ENCODE results near the gene MRPL51.
"Not testable (repeated sequence)": the region's sequence is repeated elsewhere in the genome, so short reads cannot be mapped to it uniquely, and the experiment has no call there.

MRPL51 gene

GRCh38 chr12:6489449-6489848, 3.6 kb downstream of the MRPL51 start:
- in situ Hi-C loops (cut with MboI; ENCODE audit: low sequenced_read_pairs), result no loop called here

GRCh38 chr12:6488240-6488639, 4.8 kb downstream of the MRPL51 start:
- in situ Hi-C loops (cut with MboI; ENCODE audit: low sequenced_read_pairs), result no loop called here

DNA sequence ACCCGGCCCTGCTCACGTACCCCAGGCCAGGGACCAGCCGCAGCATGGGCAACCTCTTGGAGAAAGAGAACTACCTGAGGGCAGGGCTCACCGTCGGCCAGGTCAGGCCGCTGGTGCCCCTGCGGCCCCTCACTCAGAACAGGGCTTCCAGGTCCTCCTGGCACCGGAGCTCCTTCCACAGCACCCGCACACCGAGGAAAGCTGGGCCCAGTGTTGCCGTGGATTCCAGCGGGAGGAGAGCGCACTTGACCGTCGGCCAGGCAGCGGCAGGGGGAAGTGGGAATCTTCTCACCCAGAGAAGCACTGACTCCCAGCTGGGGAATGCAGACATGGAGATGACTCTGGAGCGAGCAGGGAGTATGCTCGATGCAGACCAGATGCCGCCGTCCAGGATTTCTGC, 14.6 kb downstream of the MRPL51 start:
- in situ Hi-C loops (cut with MboI; ENCODE audit: low sequenced_read_pairs), result no loop called here

- in situ Hi-C loops (cut with MboI; ENCODE audit: low sequenced_read_pairs), result not testable (repeated sequence)
Measured at GRCh38 chr12:6477601-6478377, 15.3 kb downstream of the MRPL51 start.

GRCh38 chr12:6476489-6476888, 16.6 kb downstream of the MRPL51 start:
- in situ Hi-C loops (cut with MboI; ENCODE audit: low sequenced_read_pairs), result no loop called here

DNA sequence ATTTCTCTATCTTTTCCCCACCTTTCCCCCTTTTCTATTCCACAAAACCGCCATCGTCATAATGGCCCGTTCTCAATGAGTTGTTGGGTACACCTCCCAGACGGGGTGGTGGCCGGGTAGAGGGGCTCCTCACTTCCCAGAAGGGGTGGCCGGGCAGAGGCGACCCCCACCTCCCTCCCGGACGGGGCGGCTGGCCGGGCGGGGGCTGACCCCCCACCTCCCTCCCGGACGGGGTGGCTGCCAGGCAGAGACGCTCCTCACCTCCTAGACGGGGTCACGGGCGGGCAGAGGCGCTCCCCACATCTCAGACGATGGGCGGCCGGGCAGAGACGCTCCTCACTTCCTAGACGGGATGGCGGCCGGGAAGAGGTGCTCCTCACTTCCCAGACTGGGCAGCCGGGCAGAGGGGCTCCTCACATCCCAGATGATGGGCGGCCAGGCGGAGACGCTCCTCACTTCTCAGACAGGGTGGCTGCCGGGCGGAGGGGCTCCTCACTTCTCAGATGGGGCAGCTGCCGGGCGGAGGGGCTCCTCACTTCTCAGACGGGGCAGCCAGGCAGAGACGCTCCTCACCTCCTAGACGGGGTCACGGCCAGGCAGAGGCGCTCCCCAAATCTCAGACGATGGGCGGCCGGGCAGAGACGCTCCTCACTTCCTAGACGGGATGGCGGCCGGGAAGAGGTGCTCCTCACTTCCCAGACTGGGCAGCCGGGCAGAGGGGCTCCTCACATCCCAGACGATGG, 17.7 kb downstream of the MRPL51 start:
- in situ Hi-C loops (cut with MboI; ENCODE audit: low sequenced_read_pairs), result not testable (repeated sequence)

DNA sequence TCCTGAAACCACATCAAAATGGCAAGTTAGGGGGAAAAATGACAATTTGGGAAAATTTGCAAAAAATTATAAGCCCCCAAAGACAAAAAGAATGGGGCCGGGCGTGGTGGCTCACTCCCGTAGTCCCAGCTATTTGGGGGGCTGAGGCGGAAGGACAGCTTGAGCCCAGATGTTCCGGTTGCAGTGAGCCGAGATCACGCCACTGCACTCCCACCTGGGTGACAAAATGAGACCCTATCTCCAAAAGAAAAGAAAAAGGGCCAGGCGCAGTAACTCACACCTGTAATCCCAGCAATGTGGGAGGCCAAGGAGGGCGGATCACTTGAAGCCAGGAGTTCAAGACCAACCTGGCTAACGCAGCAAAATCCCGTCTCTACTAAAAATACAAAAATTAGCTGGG, 20.6 kb downstream of the MRPL51 start:
- in situ Hi-C loops (cut with MboI; ENCODE audit: low sequenced_read_pairs), result no loop called here

GRCh38 chr12:6471989-6472360, 21.1 kb downstream of the MRPL51 start:
- in situ Hi-C loops (cut with MboI; ENCODE audit: low sequenced_read_pairs), result no loop called here

GRCh38 chr12:6470375-6471163, 22.5 kb downstream of the MRPL51 start, which contains the start of gene VAMP1:
VAMP1 (minus strand) TSS chr12:6470677; CDS start chr12:6470531, 146 bp downstream.
- in situ Hi-C loops (cut with MboI; ENCODE audit: low sequenced_read_pairs), result no loop called here

GRCh38 chr12:6469609-6470374, 23.3 kb downstream of the MRPL51 start:
- in situ Hi-C loops (cut with MboI; ENCODE audit: low sequenced_read_pairs), result no loop called here

DNA sequence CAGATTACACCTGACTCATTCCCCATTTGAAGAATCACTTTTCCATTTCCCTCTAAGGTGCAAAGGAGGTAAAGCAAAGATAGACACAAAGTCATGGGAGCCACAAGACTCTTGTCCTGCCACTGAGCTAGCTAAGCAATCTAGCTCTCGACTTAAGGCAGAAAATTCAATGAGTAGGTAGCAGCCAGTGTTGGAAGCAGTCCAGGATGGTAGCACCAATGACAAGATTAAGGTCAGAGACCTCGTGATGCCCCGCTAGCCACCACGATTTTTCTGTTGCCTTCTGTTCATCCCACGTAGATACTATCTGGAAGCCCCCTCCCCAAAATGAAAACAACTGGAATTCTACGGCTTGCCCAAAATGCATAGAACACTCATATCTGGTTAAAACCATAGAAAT, 24.0 kb downstream of the MRPL51 start:
- in situ Hi-C loops (cut with MboI; ENCODE audit: low sequenced_read_pairs), result no loop called here

DNA sequence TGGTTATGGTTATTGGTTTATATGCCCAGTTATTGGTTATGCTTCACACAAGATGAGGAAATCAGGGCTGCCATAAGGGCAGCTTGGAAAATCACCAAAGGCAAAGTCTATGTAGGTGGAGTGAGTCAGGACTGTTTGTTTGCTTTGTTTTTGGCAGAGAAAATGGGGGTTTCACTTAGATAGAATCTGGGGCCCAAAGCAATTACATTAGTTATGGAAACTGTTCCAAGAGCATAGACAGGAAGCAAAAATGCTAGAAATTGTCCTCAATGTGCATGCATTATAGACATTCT, 24.8 kb downstream of the MRPL51 start:
- in situ Hi-C loops (cut with MboI; ENCODE audit: low sequenced_read_pairs), result no loop called here

DNA sequence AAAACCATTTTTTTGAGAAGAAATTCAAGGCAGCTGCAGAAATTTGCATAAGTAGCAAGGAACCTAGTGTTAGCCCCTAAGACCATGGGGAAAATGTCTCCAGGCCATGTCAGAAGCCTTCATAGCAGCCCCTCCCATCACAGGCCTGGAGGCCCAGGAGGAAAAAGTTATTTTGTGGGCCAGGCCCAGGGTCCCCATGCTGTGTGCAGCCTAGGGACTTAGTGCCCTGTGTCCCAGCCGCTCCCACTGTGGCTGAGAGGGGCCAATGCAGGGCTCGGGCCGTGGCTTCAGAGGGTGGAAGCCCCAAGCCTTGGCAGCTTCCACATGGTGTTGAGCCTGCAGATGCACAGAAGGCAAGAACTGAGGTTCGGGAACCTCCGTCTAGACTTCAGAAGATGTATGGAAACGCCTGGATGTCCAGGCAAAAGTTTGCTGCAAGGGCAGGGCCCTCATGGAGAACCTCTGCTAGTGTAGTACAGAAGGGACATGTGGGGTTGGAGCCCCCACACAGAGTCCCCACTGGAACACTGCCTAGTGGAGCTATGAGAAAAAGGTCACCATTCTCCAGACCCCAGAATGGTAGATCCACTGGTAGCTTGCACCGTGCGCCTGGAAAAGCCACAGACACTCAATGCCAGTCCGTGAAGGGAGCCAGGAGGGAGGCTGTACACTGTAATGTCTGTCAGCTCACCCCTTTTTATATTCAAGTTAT, 25.3 kb downstream of the MRPL51 start:
- in situ Hi-C loops (cut with MboI; ENCODE audit: low sequenced_read_pairs), result not testable (repeated sequence)

- in situ Hi-C loops (cut with MboI; ENCODE audit: low sequenced_read_pairs), result not testable (repeated sequence)
Measured at GRCh38 chr12:6466751-6467150, 26.3 kb downstream of the MRPL51 start.

DNA sequence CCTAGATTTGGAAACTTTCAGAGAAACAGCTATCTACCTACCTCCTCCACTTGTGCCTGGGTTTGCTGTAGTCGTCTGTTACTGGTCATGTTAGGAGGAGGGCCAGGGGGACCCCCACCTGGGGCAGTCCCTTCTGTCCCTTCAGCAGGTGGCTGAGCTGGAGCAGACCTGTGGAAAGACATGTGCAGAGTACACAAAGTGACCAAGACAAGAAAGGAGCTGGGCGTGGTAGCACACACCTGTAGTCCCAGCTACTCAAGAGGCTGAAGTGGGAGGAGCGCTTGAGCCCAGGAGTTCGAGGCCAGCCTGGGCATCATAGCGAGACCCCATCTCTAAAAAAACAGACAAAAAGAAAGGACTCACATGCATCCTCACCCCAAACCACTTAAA, 26.9 kb downstream of the MRPL51 start:
- in situ Hi-C loops (cut with MboI; ENCODE audit: low sequenced_read_pairs), result no loop called here

DNA sequence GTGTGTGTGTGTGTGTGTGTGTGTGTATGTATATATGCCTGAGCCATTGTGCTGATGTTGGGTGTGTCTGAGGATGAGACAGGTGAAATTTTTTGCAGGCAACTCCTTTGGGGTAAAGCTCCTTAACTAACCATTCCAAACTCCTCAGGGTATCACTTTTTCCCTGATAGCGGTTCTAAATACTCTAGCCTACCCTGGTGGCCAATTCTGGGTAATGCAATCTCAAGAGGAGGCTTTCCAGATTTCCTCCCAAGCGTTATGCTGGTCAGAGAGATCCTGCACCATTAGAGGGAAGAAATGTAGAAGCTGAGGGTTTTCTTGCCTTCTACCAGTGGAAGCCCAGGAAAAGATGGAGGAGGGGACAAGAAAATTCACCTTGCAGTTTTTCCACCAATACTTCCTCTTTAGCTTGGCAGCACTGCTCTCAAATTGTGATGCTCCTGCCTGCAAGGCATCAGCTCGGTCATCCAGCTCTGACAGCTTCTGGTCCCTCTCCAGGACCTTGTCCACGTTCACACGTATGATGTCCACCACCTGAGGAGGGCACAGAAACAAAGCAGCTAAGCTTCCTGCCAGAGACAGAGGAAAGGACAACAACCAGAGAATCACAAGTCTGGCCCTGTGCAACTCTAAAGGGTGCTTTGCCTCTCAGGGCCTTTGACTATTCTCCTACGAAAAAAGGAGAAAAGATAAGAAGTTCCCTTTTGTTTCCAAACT, 27.4 kb downstream of the MRPL51 start:
- in situ Hi-C loops (cut with MboI; ENCODE audit: low sequenced_read_pairs), result no loop called here

DNA sequence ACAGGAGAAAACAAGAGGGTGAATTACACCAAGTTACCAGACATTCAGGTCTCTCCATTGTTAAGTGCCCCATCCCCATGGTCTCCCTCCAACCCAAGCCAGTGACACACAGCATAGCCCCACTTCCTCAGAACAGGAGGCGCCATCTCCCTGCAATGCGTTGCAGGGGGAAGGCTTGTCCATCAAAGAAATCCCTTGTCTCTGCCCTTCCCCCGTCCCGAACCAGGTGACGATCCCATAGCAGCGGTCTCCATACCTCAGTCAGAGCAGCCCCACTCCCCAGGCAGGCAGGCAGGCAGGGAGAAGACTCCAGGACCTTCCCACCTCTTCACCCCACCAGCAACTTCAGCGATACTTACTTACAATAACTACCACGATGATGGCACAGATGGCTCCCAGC, 28.5 kb downstream of the MRPL51 start:
- in situ Hi-C loops (cut with MboI; ENCODE audit: low sequenced_read_pairs), result no loop called here

GRCh38 chr12:6463858-6464257, 29.2 kb downstream of the MRPL51 start:
- in situ Hi-C loops (cut with MboI; ENCODE audit: low sequenced_read_pairs), result no loop called here

DNA sequence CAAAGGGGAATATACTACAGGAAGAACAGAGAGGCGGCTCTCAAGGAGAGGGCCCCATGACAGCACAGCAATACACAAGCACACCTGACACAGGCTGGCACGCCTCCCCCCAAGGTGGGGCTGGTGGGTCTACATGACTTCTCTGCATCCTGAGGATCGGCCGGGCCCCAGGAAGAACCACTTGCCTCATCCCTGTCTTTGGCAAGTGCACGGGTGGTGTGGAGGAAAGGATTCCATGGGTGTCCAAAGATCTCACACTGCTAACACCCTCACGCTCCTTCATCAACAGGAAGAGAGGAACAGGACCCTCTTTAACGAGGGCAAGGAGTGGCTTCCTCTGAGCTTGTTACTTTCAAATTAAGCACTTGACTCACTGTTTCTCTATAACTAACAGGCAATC, 29.8 kb downstream of the MRPL51 start:
- in situ Hi-C loops (cut with MboI; ENCODE audit: low sequenced_read_pairs), result no loop called here
